Motor neuron (in vitro differentiated cells): ENCODE measurements around the gene TMEM253. TPM values are rescaled to one million over a fixed set of nuclear protein-coding genes. Genes with fewer than 3 reads are reported as not detected.

Experiments used
- ATAC-seq, 8 experiments: fragments of 200-7000 bp; cut with Tn5 transposase; replicated peaks in 6 of 8; 2 replicates each; pipeline ENCODE4 v1.8.0; 2021; ENCODE audit warnings: mild to moderate bottlenecking in 8 of 8, moderate library complexity in 8 of 8
- H3K27ac ChIP-seq, 2 donors: fragments of 250-450 bp; sonication (Bioruptor Pico); 2 replicates each; pipeline ENCODE4 v1.9.0; 2021; ENCODE audit warnings: antibody characterized with exemption in 2 of 2, mild to moderate bottlenecking in 2 of 2, moderate library complexity in 1 of 2
- H3K4me1 ChIP-seq, 2 donors: fragments of 250-450 bp; sonication (Bioruptor Pico); replicated peaks in 1 of 2; 2 replicates each; pipeline ENCODE4 v1.6.1; 2021; ENCODE audit warnings: antibody characterized with exemption in 2 of 2, mild to moderate bottlenecking in 2 of 2, moderate library complexity in 1 of 2
- H3K4me3 ChIP-seq, 5 donors: fragments of 250-450 bp; sonication (Bioruptor Pico); 2 replicates each; pipeline ENCODE4 v1.9.0; 2021; ENCODE audit warnings: antibody characterized with exemption in 5 of 5, mild to moderate bottlenecking in 5 of 5, moderate library complexity in 4 of 5
- WGBS, 10 experiments: fragments of 450-650 bp; shearing (Covaris generic); methylation state at CpG; one replicate each; pipeline ENCODE4 v1.0.0; 2022; 5-methylcytosine and 5-hydroxymethylcytosine counted together
- in situ Hi-C, 9 experiments: fragments of 400-800 bp; cut with MboI; loops; one replicate each; pipeline ENCODE4 v1.15.0; 2021; ENCODE audit warnings: low sequenced_read_pairs in 9 of 9, low pct_unique_long_range_greater_than_20kb in 2 of 9; ENCODE audit not compliant: unreplicated experiment in 9 of 9
- total RNA-seq, 8 experiments: library from RNA; unstranded; fragments of 300-600 nt; gene quantifications; 2 replicates each; pipeline versions ENCODE4 v1.2.3 to v1.2.4, GENCODE V29; 2022

The TMEM253 gene
- total RNA-seq, 8 experiments from 2014 or later: 0.37 to 2.5 (median 1.0) TPM

GRCh38 chr14:21088687-21089086 is 12.2 kb upstream of the TMEM253 start:
- H3K4me1 ChIP-seq: peaks cover 28 to 34% of the 10 kb centered on the region in 2 donors
- no peak overlapping the region for H3K4me3 ChIP-seq
- ATAC-seq: no peak
- in situ Hi-C loops: no loop called here
- WGBS, 10 experiments: 50 to 100% (median 83%) methylated on average over 1 to 3 of the region's 4 CpGs; no CpG with 5 or more reads in 3 of the 10 experiments
- H3K27ac ChIP-seq: no peak overlapping the region

- Histone ChIP-seq H3K4me1 (peaks cover 34 to 37% of the 10 kb centered on the region in 2 donors), H3K27ac (no peak overlapping the region), H3K4me3 (no peak overlapping the region)
- ATAC-seq: no peak
- WGBS, 10 experiments: 0 to 86% (median 80%) methylated on average over 1 of the region's 1 CpG; no CpG with 5 or more reads in 3 of the 10 experiments
- in situ Hi-C loops: no loop called here
Observed at GRCh38 chr14:21089271-21089670, 11.6 kb upstream of the TMEM253 start.

GRCh38 chr14:21089877-21090193 is 11.0 kb upstream of the TMEM253 start:
- H3K4me3 ChIP-seq: no peak overlapping the region
- WGBS, 10 experiments: 94 to 100% (median 97%) methylated on average over 1 to 5 of the region's 5 CpGs; no CpG with 5 or more reads in 5 of the 10 experiments
- in situ Hi-C loops: no loop called here
- ATAC-seq: no peak
- peaks cover 37 to 38% of the 10 kb centered on the region in 2 donors for H3K4me1 ChIP-seq
- H3K27ac ChIP-seq: no peak overlapping the region

- WGBS, 10 experiments: 98 to 100% (median 100%) methylated on average over 1 to 10 of the region's 45 CpGs; no CpG with 5 or more reads in 6 of the 10 experiments
- H3K4me3 ChIP-seq: no peak overlapping the region
- ATAC-seq: no peak
- H3K27ac ChIP-seq: no peak overlapping the region
- H3K4me1 ChIP-seq: peaks cover 43% of the 10 kb centered on the region in 2 donors
- in situ Hi-C loops: no loop called here
Observed at GRCh38 chr14:21090194-21090939, 10.5 kb upstream of the TMEM253 start.

- Histone ChIP-seq H3K4me3 (no peak overlapping the region), H3K27ac (no peak overlapping the region), H3K4me1 (peaks cover 50% of the 10 kb centered on the region in 2 donors)
- in situ Hi-C loops: no loop called here
- no peak for ATAC-seq
- WGBS, 10 experiments: 33 to 96% (median 90%) methylated on average over 1 to 9 of the region's 45 CpGs; no CpG with 5 or more reads in 5 of the 10 experiments
Observed at GRCh38 chr14:21090940-21091663, 9.8 kb upstream of the TMEM253 start.

- Histone ChIP-seq H3K4me3 (no peak overlapping the region), H3K27ac (no peak overlapping the region), H3K4me1 (peaks cover 52 to 54% of the 10 kb centered on the region in 2 donors)
- in situ Hi-C loops: no loop called here
- no peak for ATAC-seq
- WGBS, 10 experiments: 80 to 100% (median 93%) methylated on average over 1 to 16 of the region's 42 CpGs; no CpG with 5 or more reads in 4 of the 10 experiments
Observed at GRCh38 chr14:21091821-21092272, 9.0 kb upstream of the TMEM253 start.

- in situ Hi-C loops: no loop called here
- peak overlapping the region in 1 of 2 donors; percentile 54 for H3K27ac ChIP-seq
- H3K4me1 ChIP-seq: peaks cover 51 to 53% of the 10 kb centered on the region in 2 donors
- WGBS, 10 experiments: 26 to 96% (median 91%) methylated on average over 7 to 15 of the region's 59 CpGs; no CpG with 5 or more reads in 6 of the 10 experiments
- no peak overlapping the region for H3K4me3 ChIP-seq
- ATAC-seq: peak in 3 of 8 experiments; percentile 41 to 74 (median 60)
Observed at GRCh38 chr14:21092273-21093011, 8.4 kb upstream of the TMEM253 start.

GRCh38 chr14:21093018-21093417 is 7.8 kb upstream of the TMEM253 start:
- peaks cover 48 to 49% of the 10 kb centered on the region in 2 donors for H3K4me1 ChIP-seq
- 53 to 100% (median 80%) methylated on average over 2 to 20 of the region's 36 CpGs; no CpG with 5 or more reads in 3 of the 10 experiments for WGBS, 10 experiments
- in situ Hi-C loops: no loop called here
- H3K27ac ChIP-seq: peak overlapping the region in 1 of 2 donors; percentile 24
- ATAC-seq: no peak
- H3K4me3 ChIP-seq: no peak overlapping the region

- ATAC-seq: peak; percentile 24 to 81 (median 76)
- in situ Hi-C loops: no loop called here
Observed at GRCh38 chr14:21093769-21094681, 6.8 kb upstream of the TMEM253 start.

GRCh38 chr14:21095430-21096205 is 5.2 kb upstream of the TMEM253 start:
- in situ Hi-C loops: no loop called here
- ATAC-seq: peak in 1 of 8 experiments; percentile 22
- peaks cover 51 to 52% of the 10 kb centered on the region in 2 donors for H3K4me1 ChIP-seq

More at GRCh38 chr14:21093769-21094681, 6.8 kb upstream of the TMEM253 start:
- 0 to 67% (median 20%) methylated on average over 1 to 2 of the region's 7 CpGs; no CpG with 5 or more reads in 5 of the 10 experiments for WGBS, 10 experiments
- Histone ChIP-seq H3K4me1 (peaks cover 44 to 45% of the 10 kb centered on the region in 2 donors), H3K4me3 (peak overlapping the region; percentile 13 to 31 (median 25)), H3K27ac (peak overlapping the region; percentile 47 to 86)

GRCh38 chr14:21096438-21096837 is 4.4 kb upstream of the TMEM253 start:
- in situ Hi-C loops: no loop called here
- no peak for ATAC-seq
- H3K4me3 ChIP-seq: no peak overlapping the region
- WGBS, 10 experiments: 50 to 100% (median 80%) methylated on average over 1 to 3 of the region's 3 CpGs; no CpG with 5 or more reads in 1 of the 10 experiments
- H3K27ac ChIP-seq: peak overlapping the region; percentile 93 to 94
- peaks cover 51 to 52% of the 10 kb centered on the region in 2 donors for H3K4me1 ChIP-seq

More at GRCh38 chr14:21095430-21096205, 5.2 kb upstream of the TMEM253 start:
- 19 to 90% (median 66%) methylated on average over 1 to 3 of the region's 6 CpGs; no CpG with 5 or more reads in 1 of the 10 experiments for WGBS, 10 experiments
- peak overlapping the region in 1 of 2 donors; percentile 30 for H3K27ac ChIP-seq
- no peak overlapping the region for H3K4me3 ChIP-seq
